DND-41 (cell line): ENCODE measurements around the gene CRK.
"Not testable (repeated sequence)": the region's sequence is repeated elsewhere in the genome, so short reads cannot be mapped to it uniquely, and the experiment has no call there.

Experiments
- ATAC-seq: fragments of 200-7000 bp; cut with Tn5 transposase; 3 replicates; pipeline ENCODE4 v1.9.1; 2021; ENCODE audit warnings: low read depth; ENCODE audit not compliant: insufficient read depth
- DNase-seq: peaks from one replicate; pipeline ENCODE4 v3.0.0-alpha.2; 2020
- H2AFZ ChIP-seq: 2 replicates; pipeline ENCODE4 v1.6.0; 2012; ENCODE audit warnings: low read depth, low read length
- H3K27ac ChIP-seq: 2 replicates; pipeline ENCODE4 v1.5.1; 2012; ENCODE audit warnings: low read length, inconsistent platforms
- H3K27me3 ChIP-seq: fragments of 200-600 bp; sonication (generic); 2 replicates; pipeline ENCODE4 v1.6.0; 2012; ENCODE audit warnings: low read length, mild to moderate bottlenecking, inconsistent platforms; ENCODE audit not compliant: insufficient read depth, poor library complexity
- H3K36me3 ChIP-seq: 2 replicates; pipeline ENCODE4 v1.5.1; 2012; ENCODE audit warnings: low read length, inconsistent platforms; ENCODE audit not compliant: insufficient read depth
- H3K4me1 ChIP-seq: 2 replicates; pipeline ENCODE4 v1.5.1; 2012; ENCODE audit warnings: mild to moderate bottlenecking, low read length; ENCODE audit not compliant: insufficient read depth
- H3K4me2 ChIP-seq: 2 replicates; pipeline ENCODE4 v1.6.0; 2012; ENCODE audit warnings: mild to moderate bottlenecking, moderate library complexity, low read length, inconsistent platforms; ENCODE audit not compliant: insufficient read depth
- H3K4me3 ChIP-seq, 2 experiments: fragments of 200-600 bp in 1 of 2; shearing (Covaris generic) in 1 of 2; 2 replicates each; pipeline ENCODE4 v1.5.1; 2012 to 2016; ENCODE audit warnings: inconsistent platforms in 2 of 2, low read length in 2 of 2, mild to moderate bottlenecking in 2 of 2, low read depth in 1 of 2, moderate library complexity in 1 of 2
- H3K79me2 ChIP-seq: 2 replicates; pipeline ENCODE4 v1.6.0; 2012; ENCODE audit warnings: low read length, inconsistent platforms; ENCODE audit not compliant: insufficient read depth
- H3K9ac ChIP-seq: 2 replicates; pipeline ENCODE4 v1.6.0; 2012; ENCODE audit warnings: low read depth, mild to moderate bottlenecking, inconsistent platforms, low read length, moderate library complexity
- H3K9me3 ChIP-seq: 2 replicates; pipeline ENCODE4 v1.5.1; 2012; ENCODE audit warnings: low read length, moderate library complexity, mild to moderate bottlenecking, inconsistent platforms; ENCODE audit not compliant: insufficient read depth, severe bottlenecking
- H4K20me1 ChIP-seq: 2 replicates; pipeline ENCODE4 v1.6.0; 2012; ENCODE audit warnings: low read length; ENCODE audit not compliant: insufficient read depth
- EZH2 ChIP-seq: IDR thresholded peaks from 3 replicates; pipeline ENCODE4 v1.6.1; 2012; ENCODE audit warnings: borderline replicate concordance, low read depth, mild to moderate bottlenecking, moderate library complexity, low read length, inconsistent platforms; ENCODE audit not compliant: severe bottlenecking
- TF ChIP-seq, protein P1 (sequence below): IDR thresholded peaks from 2 replicates; pipeline ENCODE4 v1.5.1; 2012; ENCODE audit warnings: borderline replicate concordance, low read length, moderate library complexity, mild to moderate bottlenecking; ENCODE audit not compliant: poor library complexity, severe bottlenecking; ENCODE audit errors: extremely low read depth

Gene CRK

DNA sequence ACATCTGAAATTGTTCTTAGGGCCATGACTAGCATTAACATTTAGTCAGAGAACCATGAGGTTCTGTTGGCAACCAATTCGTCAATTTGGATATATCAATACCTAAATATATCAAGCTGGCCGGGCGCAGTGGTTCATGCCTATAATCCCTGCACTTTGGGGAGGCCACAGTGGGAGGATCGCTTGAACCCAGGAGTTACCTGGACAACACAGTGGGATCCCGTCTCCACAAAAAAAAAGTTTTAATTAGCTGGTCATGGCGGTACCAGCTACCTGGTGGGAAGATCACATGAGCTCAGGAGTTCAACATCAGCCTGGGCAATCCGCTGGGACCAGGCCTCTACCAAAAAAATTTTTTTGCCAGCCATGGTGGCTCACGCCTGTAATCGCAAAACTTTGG, 64.5 kb downstream of the CRK start:
- Histone ChIP-seq H3K4me3 (no peak overlapping the region), H3K4me1 (peaks cover 26% of the 10 kb centered on the region), H3K27me3 (no peaks in the 10 kb centered on the region), H3K4me2 (no peak overlapping the region), H3K27ac (no peak overlapping the region), H3K9ac (no peak overlapping the region), H4K20me1 (peaks cover 90% of the 10 kb centered on the region), H2AFZ (no peak overlapping the region), H3K79me2 (peaks cover 100% of the 10 kb centered on the region), H3K9me3 (no peaks in the 10 kb centered on the region), H3K36me3 (peaks cover 46% of the 10 kb centered on the region)
- TF ChIP-seq, protein P1, sequence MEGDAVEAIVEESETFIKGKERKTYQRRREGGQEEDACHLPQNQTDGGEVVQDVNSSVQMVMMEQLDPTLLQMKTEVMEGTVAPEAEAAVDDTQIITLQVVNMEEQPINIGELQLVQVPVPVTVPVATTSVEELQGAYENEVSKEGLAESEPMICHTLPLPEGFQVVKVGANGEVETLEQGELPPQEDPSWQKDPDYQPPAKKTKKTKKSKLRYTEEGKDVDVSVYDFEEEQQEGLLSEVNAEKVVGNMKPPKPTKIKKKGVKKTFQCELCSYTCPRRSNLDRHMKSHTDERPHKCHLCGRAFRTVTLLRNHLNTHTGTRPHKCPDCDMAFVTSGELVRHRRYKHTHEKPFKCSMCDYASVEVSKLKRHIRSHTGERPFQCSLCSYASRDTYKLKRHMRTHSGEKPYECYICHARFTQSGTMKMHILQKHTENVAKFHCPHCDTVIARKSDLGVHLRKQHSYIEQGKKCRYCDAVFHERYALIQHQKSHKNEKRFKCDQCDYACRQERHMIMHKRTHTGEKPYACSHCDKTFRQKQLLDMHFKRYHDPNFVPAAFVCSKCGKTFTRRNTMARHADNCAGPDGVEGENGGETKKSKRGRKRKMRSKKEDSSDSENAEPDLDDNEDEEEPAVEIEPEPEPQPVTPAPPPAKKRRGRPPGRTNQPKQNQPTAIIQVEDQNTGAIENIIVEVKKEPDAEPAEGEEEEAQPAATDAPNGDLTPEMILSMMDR: no peak
- TF ChIP-seq EZH2: no peak
- DNase-seq: no peak
- ATAC-seq: no peak

DNA sequence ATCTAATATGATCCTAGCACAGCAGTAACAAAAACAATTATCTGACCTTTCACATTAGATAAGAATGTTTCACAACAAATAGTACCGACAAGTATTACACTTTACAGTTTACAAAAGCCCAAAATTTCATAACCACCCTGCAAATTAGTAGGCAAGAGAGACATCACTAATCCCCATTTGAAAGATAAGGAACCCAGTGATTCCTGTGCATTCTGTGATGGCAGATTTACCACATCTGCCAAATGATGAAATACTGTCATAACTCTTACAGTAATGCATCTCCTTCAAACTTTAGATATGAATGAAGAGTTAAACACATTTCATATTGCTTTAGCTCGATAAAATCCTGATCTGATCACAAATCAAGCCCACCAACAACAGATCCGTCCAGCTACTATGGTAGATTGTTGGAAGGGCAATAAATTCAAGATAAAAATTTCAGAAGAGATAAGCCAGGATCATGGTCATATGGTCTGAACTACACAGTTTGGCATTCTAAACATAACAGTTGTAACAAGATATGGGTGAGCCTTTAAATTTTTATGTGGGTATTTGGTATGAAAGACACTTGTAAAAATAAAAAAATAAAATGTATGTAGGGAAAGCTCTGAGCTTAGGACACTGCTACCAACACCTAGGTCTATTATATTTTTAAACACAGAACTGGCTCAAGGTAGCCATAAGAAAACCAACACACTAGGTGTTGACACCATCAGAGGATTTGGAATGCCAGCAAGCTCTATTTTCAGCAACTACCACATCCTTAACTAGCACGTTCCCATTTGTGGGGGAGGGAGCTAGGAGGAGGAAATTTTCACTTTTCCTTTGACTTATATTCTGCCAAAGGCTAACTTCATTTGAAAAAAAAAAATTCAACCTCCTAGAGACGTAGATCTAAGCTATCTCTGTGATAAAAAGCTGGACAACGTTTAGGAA, 65.3 kb downstream of the CRK start:
- peaks cover 40% of the 10 kb centered on the region for H3K36me3 ChIP-seq
- no peak for DNase-seq
- no peak overlapping the region for H3K27ac ChIP-seq
- ATAC-seq: no peak
- H3K9me3 ChIP-seq: no peaks in the 10 kb centered on the region
- peaks cover 90% of the 10 kb centered on the region for H4K20me1 ChIP-seq
- H3K4me1 ChIP-seq: peaks cover 18% of the 10 kb centered on the region
- H2AFZ ChIP-seq: no peak overlapping the region
- no peak overlapping the region for H3K4me3 ChIP-seq
- H3K79me2 ChIP-seq: peaks cover 100% of the 10 kb centered on the region
- no peak overlapping the region for H3K4me2 ChIP-seq
- H3K27me3 ChIP-seq: no peaks in the 10 kb centered on the region
- TF ChIP-seq, protein P1: no peak
- no peak for TF ChIP-seq EZH2
- no peak overlapping the region for H3K9ac ChIP-seq

DNA sequence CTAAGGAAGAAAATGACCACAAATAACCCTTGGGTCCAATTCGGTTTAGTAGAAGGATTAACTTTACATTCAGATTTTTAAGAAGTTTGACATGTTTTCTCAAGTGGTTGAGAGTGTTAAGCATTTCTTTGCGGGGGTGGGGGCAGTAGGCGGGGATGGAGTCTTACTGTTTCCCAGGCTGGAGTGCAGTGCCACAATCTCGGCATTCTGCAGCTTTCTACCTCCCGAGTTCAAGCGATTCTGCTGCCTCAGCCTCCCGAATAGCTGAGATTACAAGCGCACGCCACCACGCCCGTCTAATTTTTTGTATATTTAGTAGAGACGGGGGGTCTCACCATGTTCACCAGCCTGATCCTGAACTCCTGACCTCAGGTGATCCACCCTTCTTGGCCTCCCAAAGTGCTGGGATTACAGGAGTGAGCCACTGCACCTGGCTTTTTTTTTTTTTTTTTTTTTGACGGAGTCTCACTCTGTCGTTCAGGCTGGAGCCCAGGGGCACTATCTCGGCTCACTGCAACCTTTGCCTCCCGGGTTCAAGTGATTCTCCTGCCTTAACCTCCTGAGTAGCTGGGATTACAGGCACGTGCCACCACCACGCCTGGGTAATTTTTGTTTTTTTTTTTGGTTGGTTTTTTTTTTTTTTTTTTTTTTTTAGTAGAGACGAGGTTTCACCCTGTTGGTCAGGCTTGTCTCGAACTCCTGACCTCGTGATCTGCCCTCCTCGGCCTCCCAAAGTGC, 68.4 kb downstream of the CRK start:
- not testable (repeated sequence) for H3K4me3 ChIP-seq, H2AFZ ChIP-seq, H3K9ac ChIP-seq, ATAC-seq, H3K4me1 ChIP-seq, DNase-seq, H3K9me3 ChIP-seq, H3K4me2 ChIP-seq, H3K27ac ChIP-seq, H3K27me3 ChIP-seq
- Histone ChIP-seq H3K36me3 (peaks cover 49% of the 10 kb centered on the region), H3K79me2 (peaks cover 100% of the 10 kb centered on the region), H4K20me1 (peaks cover 90% of the 10 kb centered on the region)

DNA sequence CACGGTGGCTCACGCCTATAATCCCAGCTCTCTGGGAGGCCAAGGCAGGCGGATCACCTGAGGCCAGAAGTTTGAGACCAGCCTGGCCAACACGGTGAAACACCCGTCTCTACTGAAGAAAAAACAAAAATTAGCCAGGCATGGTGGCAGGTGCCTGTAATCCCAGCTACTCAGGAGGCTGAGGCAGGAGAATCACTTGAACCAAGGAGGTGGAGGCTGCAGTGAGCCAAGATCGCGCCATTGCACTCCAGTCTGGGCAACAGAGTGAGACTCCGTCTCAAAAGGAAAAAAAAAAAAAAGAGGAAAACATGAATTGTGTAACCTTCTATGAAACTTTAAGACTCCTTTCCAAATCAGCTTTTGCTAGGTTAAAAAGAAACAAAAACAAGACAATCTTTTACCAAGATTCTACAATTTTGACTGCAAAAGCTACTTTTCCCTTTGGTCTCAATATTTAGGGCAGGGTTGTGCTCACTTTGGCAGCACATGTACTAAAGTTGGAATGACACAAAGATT, 69.3 kb downstream of the CRK start:
- DNase-seq, H3K4me2 ChIP-seq, H2AFZ ChIP-seq, H3K4me1 ChIP-seq, H3K9me3 ChIP-seq, H3K27ac ChIP-seq, ATAC-seq, H3K27me3 ChIP-seq, H3K4me3 ChIP-seq, H3K9ac ChIP-seq: not testable (repeated sequence)
- Histone ChIP-seq H4K20me1 (peaks cover 87% of the 10 kb centered on the region), H3K79me2 (peaks cover 100% of the 10 kb centered on the region), H3K36me3 (peaks cover 44% of the 10 kb centered on the region)
